HEK293 (cell line): Measurements from ENCODE around the gene TTL.
A peak's percentile ranks its signal among the peaks of the same experiment; 100 is the strongest.

ENCODE experiments used
- CTCF ChIA-PET: fragments of 350-600 bp; formaldehyde crosslinking; extraction: SDS; loops from one replicate; lab custom pipeline; 2021; ENCODE audit warnings: antibody characterized with exemption; lab: Yijun Ruan, JAX
- POLR2A ChIA-PET: fragments of 300-600 bp; formaldehyde crosslinking; extraction: SDS; loops from one replicate; lab custom pipeline; 2020; ENCODE audit warnings: antibody characterized with exemption, inconsistent platforms; lab: Yijun Ruan, JAX
- H3K27ac ChIP-seq: fragments of 200-500 bp; sonication (Bioruptor generic); 2 replicates; pipeline ENCODE4 v1.5.1; 2014; ENCODE audit warnings: low read depth, low read length, control low read depth, inconsistent platforms; ENCODE audit errors: extremely low read depth
- H3K36me3 ChIP-seq, 2 experiments: fragments of 200-500 bp in 1 of 2; sonication (Bioruptor generic) in 1 of 2; 1 replicate in 1 of 2; 2 replicates in 1 of 2; pipeline ENCODE4 v1.5.1; 2014 to 2017; ENCODE audit warnings: inconsistent platforms in 2 of 2, low read length in 2 of 2; ENCODE audit not compliant: control insufficient read depth in 2 of 2, insufficient read depth in 1 of 2
- H3K4me1 ChIP-seq: fragments of 200-500 bp; sonication (Bioruptor generic); 2 replicates; pipeline ENCODE4 v1.5.1; 2014; ENCODE audit warnings: mild to moderate bottlenecking, low read length, inconsistent platforms; ENCODE audit not compliant: control insufficient read depth, insufficient read depth
- H3K4me3 ChIP-seq: 2 replicates; pipeline ENCODE4 v1.5.1; 2011; ENCODE audit warnings: low read depth, mild to moderate bottlenecking, control low read depth, low read length, moderate library complexity
- H3K9me3 ChIP-seq: fragments of 200-500 bp; sonication (Bioruptor generic); 2 replicates; pipeline ENCODE4 v1.5.1; 2014; ENCODE audit warnings: low read depth, low read length, inconsistent platforms; ENCODE audit not compliant: control insufficient read depth, insufficient read depth
- BCL11B ChIP-seq: fragments of 450-650 bp; formaldehyde crosslinking; IDR thresholded peaks from 2 replicates; pipeline ENCODE4 v1.5.1; 2016; ENCODE audit warnings: low read depth, missing biosample characterization, missing genetic modification characterization
- GLIS1 ChIP-seq: fragments of 450-650 bp; formaldehyde crosslinking; IDR thresholded peaks from 2 replicates; pipeline ENCODE4 v1.5.1; 2016; ENCODE audit warnings: missing biosample characterization, missing genetic modification characterization
- HOXA7 ChIP-seq: sonication (generic); formaldehyde crosslinking; IDR thresholded peaks from 2 replicates; pipeline ENCODE4 v1.8.1; 2022; ENCODE audit warnings: missing genetic modification reagents, borderline replicate concordance
- HOXC10 ChIP-seq: sonication (generic); formaldehyde crosslinking; IDR thresholded peaks from 2 replicates; pipeline ENCODE4 v1.8.1; 2023; ENCODE audit warnings: mild to moderate bottlenecking, missing genetic modification reagents
- KLF7 ChIP-seq: fragments of 450-650 bp; formaldehyde crosslinking; IDR thresholded peaks from 2 replicates; pipeline ENCODE4 v1.5.1; 2016; ENCODE audit warnings: missing biosample characterization, missing genetic modification characterization, borderline replicate concordance
- TCF7L2 ChIP-seq: IDR thresholded peaks from 2 replicates; pipeline ENCODE4 v1.6.1; 2011; ENCODE audit warnings: low read depth, mild to moderate bottlenecking, inconsistent platforms, low read length, moderate library complexity, borderline replicate concordance
- YY2 ChIP-seq: fragments of 450-650 bp; formaldehyde crosslinking; IDR thresholded peaks from 2 replicates; pipeline ENCODE4 v1.5.1; 2016; ENCODE audit warnings: missing biosample characterization, missing genetic modification characterization
- ZBTB20 ChIP-seq: fragments of 450-650 bp; formaldehyde crosslinking; IDR thresholded peaks from 2 replicates; pipeline ENCODE4 v1.5.1; 2016; ENCODE audit warnings: missing biosample characterization, missing genetic modification characterization
- ZBTB21 ChIP-seq: fragments of 450-650 bp; formaldehyde crosslinking; IDR thresholded peaks from 2 replicates; pipeline ENCODE4 v1.5.1; 2017; ENCODE audit warnings: missing biosample characterization, missing genetic modification characterization
- ZNF114 ChIP-seq: fragments of 450-650 bp; formaldehyde crosslinking; IDR thresholded peaks from 2 replicates; pipeline ENCODE4 v1.5.0; 2017; ENCODE audit warnings: missing biosample characterization, missing genetic modification characterization
- ZNF155 ChIP-seq: fragments of 450-650 bp; formaldehyde crosslinking; IDR thresholded peaks from 2 replicates; pipeline ENCODE4 v1.5.1; 2016; ENCODE audit warnings: missing biosample characterization, missing genetic modification characterization
- ZNF157 ChIP-seq: fragments of 450-650 bp; formaldehyde crosslinking; IDR thresholded peaks from 2 replicates; pipeline ENCODE4 v1.5.1; 2016; ENCODE audit warnings: missing biosample characterization, missing genetic modification characterization
- ZNF169 ChIP-seq: fragments of 450-650 bp; formaldehyde crosslinking; IDR thresholded peaks from 2 replicates; pipeline ENCODE4 v1.5.1; 2016; ENCODE audit warnings: missing biosample characterization, missing genetic modification characterization
- ZNF2 ChIP-seq: fragments of 450-650 bp; formaldehyde crosslinking; IDR thresholded peaks from 2 replicates; pipeline ENCODE4 v1.5.1; 2016; ENCODE audit warnings: missing biosample characterization, missing genetic modification characterization
- ZNF366 ChIP-seq: fragments of 450-650 bp; formaldehyde crosslinking; conservative IDR thresholded peaks from 2 replicates; pipeline ENCODE4 v1.5.1; 2016; ENCODE audit warnings: missing biosample characterization, missing genetic modification characterization
- ZNF37A ChIP-seq: fragments of 450-650 bp; IDR thresholded peaks from 2 replicates; pipeline ENCODE4 v1.5.1; 2018; ENCODE audit warnings: missing biosample characterization, missing genetic modification characterization
- ZNF423 ChIP-seq: fragments of 450-650 bp; formaldehyde crosslinking; IDR thresholded peaks from 2 replicates; pipeline ENCODE4 v1.5.1; 2016; ENCODE audit warnings: missing biosample characterization, missing genetic modification characterization
- ZNF514 ChIP-seq: fragments of 450-650 bp; formaldehyde crosslinking; IDR thresholded peaks from 2 replicates; pipeline ENCODE4 v1.5.1; 2016; ENCODE audit warnings: missing biosample characterization, missing genetic modification characterization
- ZNF555 ChIP-seq: fragments of 450-650 bp; formaldehyde crosslinking; conservative IDR thresholded peaks from 2 replicates; pipeline ENCODE4 v1.5.1; 2017; ENCODE audit warnings: missing biosample characterization, mild to moderate bottlenecking, missing genetic modification characterization, inconsistent platforms
- ZNF610 ChIP-seq: fragments of 450-650 bp; formaldehyde crosslinking; IDR thresholded peaks from 2 replicates; pipeline ENCODE4 v1.5.1; 2016; ENCODE audit warnings: missing biosample characterization, missing genetic modification characterization, borderline replicate concordance
- ZNF664 ChIP-seq: fragments of 450-650 bp; formaldehyde crosslinking; IDR thresholded peaks from 2 replicates; pipeline ENCODE4 v1.5.1; 2016; ENCODE audit warnings: missing biosample characterization, missing genetic modification characterization
- ZNF707 ChIP-seq: fragments of 450-650 bp; formaldehyde crosslinking; IDR thresholded peaks from 2 replicates; pipeline ENCODE4 v1.5.1; 2016; ENCODE audit warnings: missing biosample characterization, missing genetic modification characterization
- ZNF76 ChIP-seq: fragments of 450-650 bp; formaldehyde crosslinking; IDR thresholded peaks from 2 replicates; pipeline ENCODE4; 2016; ENCODE audit warnings: low read depth, missing biosample characterization, missing genetic modification characterization, borderline replicate concordance
- TF ChIP-seq, protein P1 (sequence below): fragments of 450-650 bp; formaldehyde crosslinking; IDR thresholded peaks from 2 replicates; pipeline ENCODE4 v1.5.1; 2016; ENCODE audit warnings: missing biosample characterization, missing genetic modification characterization
- TF ChIP-seq, protein P2 (sequence below): fragments of 450-650 bp; formaldehyde crosslinking; IDR thresholded peaks from 2 replicates; pipeline ENCODE4 v1.5.1; 2017; ENCODE audit warnings: missing biosample characterization, missing genetic modification characterization
- TF ChIP-seq, protein P3 (sequence below): IDR thresholded peaks from 2 replicates; pipeline ENCODE4 v1.6.1; 2011; ENCODE audit warnings: mild to moderate bottlenecking, low read depth, low read length, borderline replicate concordance
- TF ChIP-seq, protein P4 (sequence below): fragments of 450-650 bp; formaldehyde crosslinking; IDR thresholded peaks from 2 replicates; pipeline ENCODE4 v1.5.1; 2016; ENCODE audit warnings: missing biosample characterization, missing genetic modification characterization

TTL gene

DNA sequence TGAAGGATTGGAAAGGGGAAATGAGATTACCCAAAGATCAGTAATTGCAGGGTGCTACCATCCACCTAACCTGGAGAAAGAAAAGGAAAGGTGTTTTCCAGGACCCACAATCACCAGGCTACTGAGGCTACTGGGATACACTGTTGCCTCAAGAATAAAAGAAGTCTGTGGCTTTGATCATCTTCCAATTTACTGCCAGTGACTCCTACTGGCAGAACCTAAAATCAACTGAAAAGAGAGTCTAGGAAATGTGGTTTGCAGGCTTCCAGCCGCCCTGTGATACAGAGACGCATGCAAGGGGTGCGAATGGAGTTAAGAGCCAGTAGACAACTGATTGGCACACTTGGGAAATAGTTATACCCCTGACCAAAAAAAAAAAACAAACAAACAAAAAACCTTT, 16.6 kb upstream of the TTL start:
- Histone ChIP-seq H3K36me3 (no peaks in the 10 kb centered on the region), H3K4me3 (no peak overlapping the region), H3K9me3 (no peaks in the 10 kb centered on the region), H3K27ac (no peak overlapping the region), H3K4me1 (no peaks in the 10 kb centered on the region)
- POLR2A ChIA-PET: no interaction called here
- CTCF ChIA-PET: interaction anchor here (0.6 kb wide), 2 partner anchors 50 to 522 kb away, joined by 3 read pairs; no protein-coding TSS in a partner anchor
- TF ChIP-seq, protein P1, sequence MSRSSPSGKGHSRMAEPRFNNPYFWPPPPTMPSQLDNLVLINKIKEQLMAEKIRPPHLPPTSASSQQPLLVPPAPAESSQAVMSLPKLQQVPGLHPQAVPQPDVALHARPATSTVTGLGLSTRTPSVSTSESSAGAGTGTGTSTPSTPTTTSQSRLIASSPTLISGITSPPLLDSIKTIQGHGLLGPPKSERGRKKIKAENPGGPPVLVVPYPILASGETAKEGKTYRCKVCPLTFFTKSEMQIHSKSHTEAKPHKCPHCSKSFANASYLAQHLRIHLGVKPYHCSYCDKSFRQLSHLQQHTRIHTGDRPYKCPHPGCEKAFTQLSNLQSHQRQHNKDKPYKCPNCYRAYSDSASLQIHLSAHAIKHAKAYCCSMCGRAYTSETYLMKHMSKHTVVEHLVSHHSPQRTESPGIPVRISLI: no peak
- TF ChIP-seq ZNF514 (tag by site-specific recombination) (no peak), BCL11B (tag by site-specific recombination) (no peak), ZNF2 (tag by site-specific recombination) (no peak), ZNF664 (tag by site-specific recombination) (no peak), KLF7 (tag by site-specific recombination) (no peak), GLIS1 (no peak)
- TF ChIP-seq, all 188 proteins: peak for 0

DNA sequence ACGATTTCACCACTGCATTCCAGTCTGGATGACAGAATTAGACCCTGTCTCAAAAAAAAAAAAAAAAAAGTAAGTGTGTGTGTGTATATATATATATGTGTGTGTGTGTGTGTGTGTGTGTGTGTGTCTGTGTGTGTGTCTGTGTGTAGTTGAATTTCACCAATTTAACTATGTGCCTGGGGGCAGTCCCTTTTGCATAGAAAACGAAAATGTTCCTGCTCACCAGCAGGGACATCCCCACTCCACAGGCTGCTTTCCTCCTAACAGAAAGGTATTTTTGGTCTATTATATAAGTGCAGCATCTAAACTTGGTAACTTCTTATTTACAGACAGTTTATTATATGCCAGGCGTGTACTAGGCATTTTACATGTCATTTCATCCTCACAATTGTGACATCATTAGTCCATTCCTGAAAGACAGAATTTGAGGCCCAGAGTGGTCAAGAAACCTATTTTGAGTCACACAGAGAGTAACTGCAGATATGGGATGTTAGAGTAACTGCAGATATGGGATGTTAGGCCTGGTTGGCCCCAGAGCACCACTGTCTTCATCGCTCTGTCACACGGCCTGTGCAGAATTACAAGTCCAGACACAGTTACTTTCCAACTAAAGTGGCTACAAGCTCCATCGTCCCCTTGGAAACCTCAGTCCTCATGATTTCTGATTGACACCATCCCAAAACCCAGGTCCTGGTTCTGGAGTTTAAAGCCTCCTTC, 9.3 kb upstream of the TTL start:
- no peaks in the 10 kb centered on the region for H3K9me3 ChIP-seq
- CTCF ChIA-PET: interaction anchor here (0.6 kb wide), 1 partner anchor 127 kb away, joined by 4 read pairs; no protein-coding TSS in a partner anchor
- H3K36me3 ChIP-seq: no peaks in the 10 kb centered on the region
- TF ChIP-seq, protein P2, sequence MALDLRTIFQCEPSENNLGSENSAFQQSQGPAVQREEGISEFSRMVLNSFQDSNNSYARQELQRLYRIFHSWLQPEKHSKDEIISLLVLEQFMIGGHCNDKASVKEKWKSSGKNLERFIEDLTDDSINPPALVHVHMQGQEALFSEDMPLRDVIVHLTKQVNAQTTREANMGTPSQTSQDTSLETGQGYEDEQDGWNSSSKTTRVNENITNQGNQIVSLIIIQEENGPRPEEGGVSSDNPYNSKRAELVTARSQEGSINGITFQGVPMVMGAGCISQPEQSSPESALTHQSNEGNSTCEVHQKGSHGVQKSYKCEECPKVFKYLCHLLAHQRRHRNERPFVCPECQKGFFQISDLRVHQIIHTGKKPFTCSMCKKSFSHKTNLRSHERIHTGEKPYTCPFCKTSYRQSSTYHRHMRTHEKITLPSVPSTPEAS (tag by site-specific recombination): peak; percentile 55; the same call in 1 of the 2 replicates
- no peak for TF ChIP-seq ZNF423 (tag by site-specific recombination)
- no peak for TF ChIP-seq TCF7L2
- TF ChIP-seq ZNF707 (tag by site-specific recombination): no peak
- no peak for TF ChIP-seq ZNF155 (tag by site-specific recombination)
- TF ChIP-seq ZNF157 (tag by site-specific recombination): no peak
- TF ChIP-seq, all 188 proteins: peak for 1
- Histone ChIP-seq H3K4me1 (no peaks in the 10 kb centered on the region), H3K27ac (no peak overlapping the region), H3K4me3 (no peak overlapping the region)
- POLR2A ChIA-PET: no interaction called here

DNA sequence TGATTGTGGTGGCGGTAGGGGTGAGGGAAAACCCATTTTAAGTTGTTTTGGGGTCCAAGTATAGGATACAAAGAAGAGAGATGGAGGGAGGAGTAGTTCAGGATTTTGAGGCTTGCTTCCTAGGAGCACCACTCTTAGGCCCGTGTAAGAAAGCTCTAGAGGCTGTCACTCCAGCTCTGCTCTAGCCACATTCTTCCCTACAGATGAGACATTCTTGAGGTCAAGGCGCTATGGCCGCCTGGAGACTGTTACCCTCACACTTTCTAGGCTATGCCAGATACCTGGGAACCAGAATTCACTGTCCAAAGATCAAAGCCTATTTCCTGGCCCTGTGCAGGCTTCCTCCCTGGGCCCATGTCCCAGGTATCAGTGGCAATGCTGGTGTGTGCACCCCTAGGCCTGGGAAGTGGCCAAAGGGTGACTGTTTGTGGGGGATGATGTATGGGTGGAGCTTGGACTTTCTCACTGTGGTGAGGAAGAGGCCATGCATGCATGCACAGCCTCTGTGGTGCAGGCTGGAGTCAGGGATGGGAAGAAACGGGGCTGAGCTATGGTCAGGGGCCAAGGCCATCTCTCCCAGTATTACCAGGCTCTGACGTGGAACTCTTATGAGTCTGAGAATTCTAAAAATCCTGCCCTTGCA, 7.0 kb upstream of the TTL start:
- H3K36me3 ChIP-seq: no peaks in the 10 kb centered on the region
- no peaks in the 10 kb centered on the region for H3K9me3 ChIP-seq
- POLR2A ChIA-PET: no interaction called here
- CTCF ChIA-PET: no interaction called here
- H3K4me3 ChIP-seq: no peak overlapping the region
- no peak for TF ChIP-seq HOXC10
- TF ChIP-seq ZBTB20 (tag by site-specific recombination): no peak
- no peak for TF ChIP-seq ZNF555
- TF ChIP-seq ZNF76 (tag by site-specific recombination): no peak
- no peak for TF ChIP-seq HOXA7 (CRISPR knock-in tag)
- TF ChIP-seq, protein P3, sequence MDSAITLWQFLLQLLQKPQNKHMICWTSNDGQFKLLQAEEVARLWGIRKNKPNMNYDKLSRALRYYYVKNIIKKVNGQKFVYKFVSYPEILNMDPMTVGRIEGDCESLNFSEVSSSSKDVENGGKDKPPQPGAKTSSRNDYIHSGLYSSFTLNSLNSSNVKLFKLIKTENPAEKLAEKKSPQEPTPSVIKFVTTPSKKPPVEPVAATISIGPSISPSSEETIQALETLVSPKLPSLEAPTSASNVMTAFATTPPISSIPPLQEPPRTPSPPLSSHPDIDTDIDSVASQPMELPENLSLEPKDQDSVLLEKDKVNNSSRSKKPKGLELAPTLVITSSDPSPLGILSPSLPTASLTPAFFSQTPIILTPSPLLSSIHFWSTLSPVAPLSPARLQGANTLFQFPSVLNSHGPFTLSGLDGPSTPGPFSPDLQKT: no peak
- no peak for TF ChIP-seq YY2
- no peak for TF ChIP-seq ZNF366
- TF ChIP-seq ZNF169 (tag by site-specific recombination): no peak
- no peak for TF ChIP-seq ZBTB21 (tag by site-specific recombination)
- no peak for TF ChIP-seq ZNF610 (tag by site-specific recombination)
- no peak for TF ChIP-seq ZNF514 (tag by site-specific recombination)
- TF ChIP-seq ZNF37A (tag by site-specific recombination): no peak
- no peak for TF ChIP-seq ZNF423 (tag by site-specific recombination)
- TF ChIP-seq, protein P4, sequence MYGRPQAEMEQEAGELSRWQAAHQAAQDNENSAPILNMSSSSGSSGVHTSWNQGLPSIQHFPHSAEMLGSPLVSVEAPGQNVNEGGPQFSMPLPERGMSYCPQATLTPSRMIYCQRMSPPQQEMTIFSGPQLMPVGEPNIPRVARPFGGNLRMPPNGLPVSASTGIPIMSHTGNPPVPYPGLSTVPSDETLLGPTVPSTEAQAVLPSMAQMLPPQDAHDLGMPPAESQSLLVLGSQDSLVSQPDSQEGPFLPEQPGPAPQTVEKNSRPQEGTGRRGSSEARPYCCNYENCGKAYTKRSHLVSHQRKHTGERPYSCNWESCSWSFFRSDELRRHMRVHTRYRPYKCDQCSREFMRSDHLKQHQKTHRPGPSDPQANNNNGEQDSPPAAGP (tag by site-specific recombination): no peak
- TF ChIP-seq ZNF114: no peak
- H3K27ac ChIP-seq: no peak overlapping the region
- no peaks in the 10 kb centered on the region for H3K4me1 ChIP-seq
